Ovary (tissue), 9 donors: ENCODE measurements around the gene SERINC5. TPM values are rescaled to one million over a fixed set of nuclear protein-coding genes. Genes with fewer than 3 reads are reported as not detected.

Experiments
- DNase-seq, 5 donors: peaks; one replicate each; pipeline ENCODE4 v3.0.0-alpha.2; 2019 to 2020
- H3K27ac ChIP-seq, 2 donors: fragments of 200-600 bp; one replicate each; pipeline versions ENCODE4 v1.5.1 to v1.8.0; 2019 to 2022
- H3K27me3 ChIP-seq: fragments of 200-600 bp; one replicate; pipeline ENCODE4 v1.8.0; 2022
- H3K36me3 ChIP-seq: fragments of 200-600 bp; sonication (generic); one replicate; pipeline ENCODE4 v1.5.1; 2019
- H3K4me1 ChIP-seq: one replicate; pipeline ENCODE4 v1.8.1; 2013; ENCODE audit warnings: mild to moderate bottlenecking, moderate library complexity; ENCODE audit not compliant: insufficient read depth
- H3K4me3 ChIP-seq: fragments of 200-600 bp; sonication (generic); one replicate; pipeline ENCODE4 v1.5.1; 2017
- H3K9me3 ChIP-seq, 2 donors: fragments of 200-600 bp in 1 of 2; sonication (generic) in 1 of 2; one replicate each; pipeline versions ENCODE4 v1.5.1 to v1.8.1; 2013 to 2019; ENCODE audit warnings: mild to moderate bottlenecking in 1 of 2, moderate library complexity in 1 of 2
- EP300 ChIP-seq: sonication (generic); formaldehyde crosslinking; IDR thresholded peaks from one replicate; pipeline ENCODE4 v1.6.1; 2017; ENCODE audit warnings: antibody characterized with exemption
- POLR2A ChIP-seq: fragments of 450-650 bp; IDR thresholded peaks from one replicate; pipeline ENCODE4 v1.6.1; 2017; ENCODE audit warnings: antibody characterized with exemption, mild to moderate bottlenecking, moderate library complexity
- WGBS, 3 donors: extraction: QIAGEN DNeasy Blood & Tissue Kit in 1 of 3; methylation state at CpG; one replicate each; pipeline versions ENCODE4 v1.1.5 to v1.1.7; 2013 to 2017; 5-methylcytosine and 5-hydroxymethylcytosine counted together
- intact Hi-C, 4 donors: fragments of 100-400 bp; cut with DNase I; formaldehyde crosslinking; loops; one replicate each; pipeline versions ENCODE4 v1.11.0 to v1.15.1; 2022 to 2023
- polyA plus RNA-seq, 2 donors: library from polyadenylated mRNA; stranded (reverse); fragments of 200-250 nt in 1 of 2; fragments of 350-450 nt in 1 of 2; fragmentation: Illumina TruSeq in 1 of 2; extraction: RNeasy Lipid Tissue Mini Kit (QIAGEN cat#74804) in 1 of 2; gene quantifications; one replicate each; pipeline ENCODE4 v1.2.3, GENCODE V29; 2013 to 2014
- total RNA-seq, 7 donors: library from RNA; depleted of rRNA in 2 of 7; stranded (reverse); fragments of >200 nt in 2 of 7; fragmentation: NEBNext Ultra II Directional in 3 of 7; extraction: Animal tissue kit (Norgen Biotek cat#: 25700) in 3 of 7; gene quantifications; one replicate each; pipeline versions ENCODE4 v1.1.0 to v1.2.4, GENCODE V29; 2016 to 2023
- TF ChIP-seq, protein P1 (sequence below), 3 donors: fragments of 450-650 bp in 2 of 3; fragments of 200-600 bp in 1 of 3; IDR thresholded peaks; one replicate each; pipeline versions ENCODE4 v1.5.1 to v1.8.0; 2016 to 2022; ENCODE audit warnings: antibody characterized with exemption in 3 of 3, mild to moderate bottlenecking in 1 of 3
- donor health status: DM: no; HTN: no; CAD: no; lungs with moderate emphysema.
- donor health status: DM: no; HTN: no; CAD: no.
- donor health status: Bipolar disorder and iron deficiency.
- donor health status: DM: yes; HTN: yes; CAD: no.
- donor health status: DM: no; HTN: no; CAD: no.
- donor health status: DM: yes; HTN: yes; CAD: no.

The SERINC5 gene
- total and polyA plus RNA-seq, 9 donors, result 12.7 to 88.7 (median 44.5) TPM

DNA sequence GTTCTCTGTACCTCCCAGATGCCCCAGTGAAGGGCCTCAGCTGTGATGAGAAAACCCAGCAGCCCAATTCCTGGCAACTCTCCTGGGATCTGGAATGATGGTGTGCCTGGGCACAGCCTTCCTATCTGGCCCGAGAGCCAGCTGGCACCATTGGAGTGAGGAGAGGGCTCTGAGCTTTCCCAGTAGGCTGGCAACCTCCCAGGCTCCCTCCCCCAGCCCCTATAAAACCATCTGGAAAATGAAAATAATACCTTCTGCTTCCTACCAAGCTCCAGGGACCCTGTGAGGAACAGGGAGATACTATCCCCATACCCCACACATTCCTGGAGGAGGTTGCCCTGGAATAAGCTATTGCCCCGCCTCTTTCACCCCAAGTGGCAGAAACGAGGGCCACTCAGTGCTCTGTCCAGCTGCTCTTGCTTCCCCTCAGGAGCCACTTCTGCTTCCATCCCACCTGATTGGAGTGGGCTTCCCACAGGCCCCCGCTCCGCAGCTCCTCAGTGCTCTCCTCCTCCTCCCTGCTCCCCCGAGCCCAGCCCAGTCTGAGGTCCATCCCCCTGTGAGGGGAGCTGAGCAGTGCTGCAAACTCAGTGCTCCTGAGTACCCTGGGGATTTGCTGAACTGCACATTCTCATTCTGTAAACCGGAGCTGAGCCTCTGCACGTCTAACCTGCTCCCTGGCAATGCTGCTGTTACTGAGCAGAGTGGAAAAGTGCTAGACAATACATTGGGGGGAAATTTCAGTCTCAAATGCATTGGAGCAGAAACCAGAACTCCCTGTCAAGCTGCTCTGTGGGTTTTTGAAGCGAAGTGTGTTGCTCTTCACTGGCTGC, 146.0 kb downstream of the SERINC5 start:
- Histone ChIP-seq H3K27ac (no peak overlapping the region), H3K4me1 (peaks cover 8% of the 10 kb centered on the region), H3K4me3 (no peak overlapping the region), H3K36me3 (no peaks in the 10 kb centered on the region), H3K27me3 (no peaks in the 10 kb centered on the region), H3K9me3 (no peaks in the 10 kb centered on the region)
- WGBS, 3 donors, result 17 to 26% (median 24%) methylated on average over 9 of the region's 9 CpGs
- DNase-seq, result peak in 3 of 5 donors; percentile 35 to 68 (median 37)
- intact Hi-C loops, result loop anchor here in 1 of 4 donors (10.0 kb wide), 1 partner anchor 155 kb away; no protein-coding TSS in a partner anchor
- TF ChIP-seq, protein P1, sequence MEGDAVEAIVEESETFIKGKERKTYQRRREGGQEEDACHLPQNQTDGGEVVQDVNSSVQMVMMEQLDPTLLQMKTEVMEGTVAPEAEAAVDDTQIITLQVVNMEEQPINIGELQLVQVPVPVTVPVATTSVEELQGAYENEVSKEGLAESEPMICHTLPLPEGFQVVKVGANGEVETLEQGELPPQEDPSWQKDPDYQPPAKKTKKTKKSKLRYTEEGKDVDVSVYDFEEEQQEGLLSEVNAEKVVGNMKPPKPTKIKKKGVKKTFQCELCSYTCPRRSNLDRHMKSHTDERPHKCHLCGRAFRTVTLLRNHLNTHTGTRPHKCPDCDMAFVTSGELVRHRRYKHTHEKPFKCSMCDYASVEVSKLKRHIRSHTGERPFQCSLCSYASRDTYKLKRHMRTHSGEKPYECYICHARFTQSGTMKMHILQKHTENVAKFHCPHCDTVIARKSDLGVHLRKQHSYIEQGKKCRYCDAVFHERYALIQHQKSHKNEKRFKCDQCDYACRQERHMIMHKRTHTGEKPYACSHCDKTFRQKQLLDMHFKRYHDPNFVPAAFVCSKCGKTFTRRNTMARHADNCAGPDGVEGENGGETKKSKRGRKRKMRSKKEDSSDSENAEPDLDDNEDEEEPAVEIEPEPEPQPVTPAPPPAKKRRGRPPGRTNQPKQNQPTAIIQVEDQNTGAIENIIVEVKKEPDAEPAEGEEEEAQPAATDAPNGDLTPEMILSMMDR (IDR thresholded peaks at IDR 0.05), result no peak

DNA sequence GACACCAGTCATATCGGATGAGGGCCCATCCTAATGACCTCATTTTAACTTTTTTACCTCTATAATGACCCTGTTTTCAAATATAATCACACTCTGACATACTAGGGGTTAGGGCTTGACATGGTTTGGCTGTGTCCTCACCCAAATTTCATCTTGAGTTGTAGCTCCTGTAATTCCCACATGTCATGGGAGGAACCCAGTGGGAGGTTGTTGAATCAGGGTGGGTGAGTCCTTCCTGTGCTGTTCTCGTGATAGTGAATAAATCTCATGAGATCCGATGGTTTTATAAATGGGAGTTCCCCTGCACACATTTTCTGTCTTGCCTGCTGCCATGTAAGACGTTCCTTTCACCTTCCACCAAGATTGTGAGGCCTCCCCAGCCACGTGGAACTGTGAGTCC, 148.9 kb downstream of the SERINC5 start:
- no peak overlapping the region for H3K27ac ChIP-seq
- H3K9me3 ChIP-seq, result no peaks in the 10 kb centered on the region
- H3K4me3 ChIP-seq, result no peak overlapping the region
- H3K4me1 ChIP-seq, result peaks cover 8% of the 10 kb centered on the region
- DNase-seq, result no peak
- intact Hi-C loops, result loop anchor here in 1 of 4 donors (10.0 kb wide), 1 partner anchor 158 kb away; no protein-coding TSS in a partner anchor
- TF ChIP-seq EP300, result no peak
- no peak for TF ChIP-seq POLR2A
- TF ChIP-seq, protein P1 (IDR thresholded peaks at IDR 0.05), result no peak
- no peaks in the 10 kb centered on the region for H3K36me3 ChIP-seq
- 67 to 85% (median 76%) methylated on average over 5 of the region's 5 CpGs for WGBS, 3 donors
- H3K27me3 ChIP-seq, result no peaks in the 10 kb centered on the region

DNA sequence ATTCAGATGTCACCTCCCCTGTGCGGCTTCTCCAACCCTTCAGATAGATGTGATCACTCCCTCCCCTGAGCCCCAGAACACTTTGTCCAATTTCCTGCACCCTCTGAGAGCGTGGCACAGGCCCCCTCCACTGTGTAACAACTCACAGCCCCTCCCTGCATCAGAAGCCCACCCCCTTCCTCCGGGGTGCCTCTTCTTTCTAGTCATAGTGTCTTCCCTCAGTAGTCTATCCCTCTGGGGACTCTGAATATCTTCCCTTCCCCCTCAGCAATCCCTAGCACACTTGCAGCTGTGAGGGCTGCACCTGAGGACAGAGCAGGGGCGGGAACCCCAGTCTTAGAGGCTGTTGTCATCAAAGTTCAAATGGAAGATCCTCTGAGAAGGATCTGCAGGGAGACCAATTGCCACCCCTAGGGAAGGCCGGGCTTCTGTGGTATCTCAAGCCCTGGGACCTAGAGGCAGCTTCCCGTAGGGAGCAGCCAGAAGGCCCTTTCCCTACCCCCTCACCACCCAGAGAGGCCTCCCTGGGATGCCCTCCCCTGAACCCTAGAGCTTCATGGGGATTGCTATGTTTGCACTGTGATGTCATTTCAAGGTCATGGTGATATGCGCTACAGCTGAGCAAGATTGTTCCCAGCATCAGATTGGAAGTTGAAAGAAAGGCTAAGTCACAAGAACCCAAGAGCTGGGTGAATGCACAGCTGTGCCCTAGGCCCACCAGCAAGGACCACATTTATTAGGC, 150.0 kb downstream of the SERINC5 start:
- DNase-seq, result no peak

DNA sequence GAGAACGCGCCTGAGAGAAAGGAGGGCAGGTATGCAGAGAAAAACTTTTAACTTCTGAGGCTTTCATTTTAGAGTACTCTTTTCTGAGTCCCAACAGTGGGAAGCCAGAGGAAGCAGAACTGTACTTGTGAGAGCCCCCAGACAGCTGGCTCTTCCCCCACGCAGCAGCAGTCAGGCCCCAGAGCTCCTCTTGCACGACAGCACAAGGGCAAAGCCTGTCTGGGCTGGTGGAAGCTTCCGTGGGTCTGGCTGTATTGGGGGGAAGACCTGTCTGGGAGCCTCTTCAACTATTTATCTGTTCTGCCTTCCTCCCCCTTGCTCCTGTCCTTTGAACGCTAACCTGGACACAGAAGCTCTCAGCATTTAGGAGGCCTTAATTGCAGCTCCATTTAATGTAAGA, 152.5 kb downstream of the SERINC5 start:
- DNase-seq, result no peak
- Histone ChIP-seq H3K36me3 (no peaks in the 10 kb centered on the region), H3K27me3 (no peaks in the 10 kb centered on the region), H3K9me3 (no peaks in the 10 kb centered on the region), H3K27ac (no peak overlapping the region), H3K4me1 (peaks cover 8% of the 10 kb centered on the region), H3K4me3 (no peak overlapping the region)
- intact Hi-C loops, result loop anchor here in 1 of 4 donors (10.0 kb wide), 1 partner anchor 161 kb away; no protein-coding TSS in a partner anchor
- TF ChIP-seq, protein P1 (IDR thresholded peaks at IDR 0.05), result no peak
- TF ChIP-seq EP300 (no peak), POLR2A (no peak)
- 83 to 87% (median 84%) methylated on average over 6 of the region's 6 CpGs for WGBS, 3 donors

More for the DNA sequence above, 150.0 kb downstream of the SERINC5 start:
- Histone ChIP-seq H3K27me3 (no peaks in the 10 kb centered on the region), H3K36me3 (no peaks in the 10 kb centered on the region), H3K9me3 (no peaks in the 10 kb centered on the region), H3K4me3 (no peak overlapping the region), H3K4me1 (peaks cover 8% of the 10 kb centered on the region), H3K27ac (no peak overlapping the region)
- no peak for TF ChIP-seq EP300
- TF ChIP-seq, protein P1 (IDR thresholded peaks at IDR 0.05), result no peak
- TF ChIP-seq POLR2A, result no peak
- WGBS, 3 donors, result 61 to 76% (median 66%) methylated on average over 7 of the region's 7 CpGs
- intact Hi-C loops, result loop anchor here in 1 of 4 donors (10.0 kb wide), 1 partner anchor 159 kb away; no protein-coding TSS in a partner anchor
